IPS-11a (cell line): ENCODE results near the gene NXPH2.
A peak's percentile ranks its signal among the peaks of the same experiment; 100 is the strongest.

Experiments
- H3K4me3 ChIP-seq: one replicate; pipeline ENCODE4 v1.5.1; 2013; ENCODE audit warnings: low read depth, low read length, control low read depth

NXPH2 gene

DNA sequence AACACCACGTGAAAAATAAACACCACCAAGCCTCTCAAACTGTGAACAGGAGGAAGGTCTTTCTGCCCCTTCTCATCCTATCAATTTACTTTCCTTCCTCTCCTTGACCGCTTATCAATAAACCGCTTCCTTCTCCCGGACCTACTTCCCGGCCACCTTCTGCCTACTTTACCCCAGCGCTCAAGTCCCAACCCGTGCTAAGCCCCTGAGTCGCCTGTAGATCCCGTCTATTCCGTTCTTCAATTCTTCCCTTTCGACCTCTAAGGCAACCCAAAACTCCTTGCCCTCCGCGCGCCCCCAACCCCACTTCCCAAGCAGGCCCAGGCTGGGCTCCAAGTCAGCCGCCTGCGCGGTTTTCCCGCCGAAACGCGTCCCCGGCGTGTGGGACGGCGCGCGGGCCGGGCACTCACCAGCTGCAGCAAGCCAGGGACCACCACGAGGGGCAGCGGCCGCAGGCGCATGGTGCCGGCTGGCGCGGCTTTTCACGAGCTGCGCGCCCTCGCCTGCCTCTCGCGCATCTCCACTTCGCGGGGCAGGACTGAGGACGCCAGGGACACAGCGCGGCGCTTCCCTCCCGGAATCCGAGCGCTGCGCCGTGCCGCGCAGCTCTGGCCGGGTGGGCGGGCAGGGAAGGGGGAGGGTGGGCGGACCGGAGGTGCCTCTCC is at the start of gene NXPH2:
NXPH2 (minus strand) TSS at position 610 of the 665 bp plus-strand sequence; CDS start at position 461, 149 bp downstream.
- peak within 1 kb of the TSS; percentile 58 for H3K4me3 ChIP-seq

GRCh38 chr2:138829326-138829919 is 49.2 kb upstream of the NXPH2 start:
- H3K4me3 ChIP-seq: no peak overlapping the region

- H3K4me3 ChIP-seq: no peak overlapping the region
These were observed 47.4 kb upstream of the NXPH2 start for GRCh38 chr2:138827426-138828054.

DNA sequence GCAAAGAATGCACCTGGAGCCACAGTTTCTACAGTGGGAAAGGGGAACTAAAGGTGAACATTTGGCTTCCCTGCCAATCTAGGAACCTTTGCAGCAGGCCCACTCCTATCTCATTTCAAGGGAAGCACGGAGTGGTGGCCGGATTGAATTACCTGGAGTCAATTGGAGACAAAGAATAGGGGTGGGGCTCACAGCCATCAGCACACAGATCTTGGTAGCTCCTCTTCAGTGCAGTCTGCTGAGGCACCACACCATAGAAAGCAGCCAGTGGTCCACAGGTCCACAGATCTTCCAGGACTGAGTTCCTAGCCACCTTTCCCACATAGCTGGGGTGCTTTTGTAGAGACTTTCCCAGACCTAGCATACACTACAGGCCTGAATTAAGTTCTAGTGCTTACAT is 43.5 kb upstream of the NXPH2 start:
- no peak overlapping the region for H3K4me3 ChIP-seq

GRCh38 chr2:138819964-138820363 is 39.8 kb upstream of the NXPH2 start:
- H3K4me3 ChIP-seq: no peak overlapping the region

- H3K4me3 ChIP-seq: no peak overlapping the region
These were observed 38.4 kb upstream of the NXPH2 start for GRCh38 chr2:138818556-138818955.

DNA sequence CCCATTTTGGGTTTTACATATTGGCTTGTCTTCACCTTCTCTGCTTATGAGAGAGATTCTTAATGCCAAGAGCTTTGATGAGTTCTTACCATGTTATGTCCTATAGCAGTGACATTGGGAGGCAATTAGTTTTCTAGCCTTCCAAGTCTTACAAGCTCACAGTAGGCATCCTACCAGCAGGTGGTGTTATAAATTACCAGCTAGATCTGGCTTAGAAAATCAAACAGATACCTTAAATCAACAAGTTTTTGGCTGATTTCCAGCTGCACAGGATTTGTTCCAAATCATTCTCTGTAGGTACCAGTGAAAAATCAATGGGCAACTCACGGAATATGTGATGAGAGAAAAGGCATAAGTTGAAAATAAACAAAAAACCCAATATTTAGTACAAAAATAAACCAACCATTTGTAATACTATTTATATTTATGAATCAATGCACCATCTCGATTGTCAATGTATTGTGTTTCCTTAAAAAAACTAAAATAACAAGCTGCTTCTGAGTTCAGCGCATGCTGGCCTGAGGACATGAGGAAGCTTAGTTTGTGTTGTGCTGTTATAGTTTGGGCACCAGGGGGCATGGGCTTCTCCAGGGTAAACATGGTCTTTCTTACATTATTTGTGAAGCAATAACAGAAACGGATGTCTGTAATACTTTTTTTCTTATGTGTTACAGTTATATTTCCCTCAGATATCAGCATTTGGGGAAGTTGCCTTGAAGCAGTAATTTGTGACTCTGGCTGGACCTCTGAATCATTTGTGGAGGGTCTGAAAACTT is 34.1 kb upstream of the NXPH2 start:
- no peak overlapping the region for H3K4me3 ChIP-seq

- H3K4me3 ChIP-seq: no peak overlapping the region
These were observed 31.2 kb upstream of the NXPH2 start for GRCh38 chr2:138811431-138811830.

DNA sequence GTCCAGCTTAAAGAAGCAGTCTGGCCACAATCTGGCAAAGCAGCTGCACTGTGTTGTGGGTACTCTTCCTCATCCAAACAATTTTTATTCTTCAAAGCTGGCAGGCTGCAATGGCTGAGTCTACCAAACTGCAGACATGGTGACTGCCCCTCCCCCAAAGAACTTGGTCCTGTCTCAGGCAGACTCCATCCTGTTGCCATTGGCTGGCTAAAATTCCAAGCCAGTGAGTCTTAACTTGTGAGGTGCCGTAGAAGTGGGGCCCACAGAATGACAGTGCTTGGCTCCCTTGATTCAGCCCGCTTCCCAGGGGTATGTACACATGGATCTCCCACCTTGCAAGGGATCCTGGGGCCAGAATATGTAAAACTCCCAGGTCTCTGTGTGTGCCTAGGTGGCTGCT is 14.5 kb upstream of the NXPH2 start:
- H3K4me3 ChIP-seq: no peak overlapping the region

DNA sequence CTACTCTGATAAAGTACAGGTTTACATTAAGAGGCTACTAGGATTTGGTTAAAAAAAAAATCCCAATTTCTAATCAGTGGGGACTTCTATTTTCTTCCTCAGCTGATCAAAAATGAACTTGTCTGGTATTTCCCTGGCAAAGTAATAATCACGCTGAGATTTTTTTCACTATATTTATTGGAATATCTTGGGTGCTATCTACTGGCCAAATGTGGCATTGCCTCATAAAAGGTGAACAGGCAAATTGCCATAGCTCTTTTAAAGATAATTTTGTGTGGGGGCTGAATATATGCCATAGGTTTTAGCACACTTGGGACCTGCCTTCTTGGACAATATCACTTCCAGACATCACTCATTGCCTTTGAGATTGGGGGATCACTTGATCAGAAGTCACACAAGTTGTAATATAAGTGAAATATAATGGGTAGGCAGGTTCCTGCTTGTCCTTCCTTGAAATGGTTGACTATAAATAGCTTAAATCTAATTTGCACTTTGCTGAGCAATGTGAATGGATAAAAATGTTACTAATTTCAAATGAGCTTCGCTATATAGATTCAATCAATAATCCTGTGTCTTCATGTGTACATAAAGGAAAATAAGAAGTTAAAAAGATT is 7.0 kb upstream of the NXPH2 start:
- no peak overlapping the region for H3K4me3 ChIP-seq

DNA sequence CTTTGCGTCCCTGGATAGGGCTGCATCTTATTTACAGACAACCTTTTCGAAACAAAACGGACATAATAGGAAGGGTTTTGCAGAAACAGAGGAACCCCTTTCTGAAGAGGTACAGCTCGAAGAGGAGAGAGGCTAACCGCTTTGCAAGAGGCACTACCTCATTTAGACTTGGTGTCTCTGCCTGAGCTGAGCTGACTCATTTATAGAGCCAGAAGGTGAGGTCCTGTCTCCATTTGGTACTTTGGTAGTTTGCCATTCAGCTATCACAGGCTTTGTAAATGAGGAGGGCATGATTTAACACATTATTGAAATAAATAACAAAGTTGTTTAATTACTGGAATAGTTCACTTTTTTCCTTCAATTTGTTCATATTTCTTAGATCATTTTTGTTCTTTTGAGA is 2.2 kb upstream of the NXPH2 start:
- no peak overlapping the region for H3K4me3 ChIP-seq

DNA sequence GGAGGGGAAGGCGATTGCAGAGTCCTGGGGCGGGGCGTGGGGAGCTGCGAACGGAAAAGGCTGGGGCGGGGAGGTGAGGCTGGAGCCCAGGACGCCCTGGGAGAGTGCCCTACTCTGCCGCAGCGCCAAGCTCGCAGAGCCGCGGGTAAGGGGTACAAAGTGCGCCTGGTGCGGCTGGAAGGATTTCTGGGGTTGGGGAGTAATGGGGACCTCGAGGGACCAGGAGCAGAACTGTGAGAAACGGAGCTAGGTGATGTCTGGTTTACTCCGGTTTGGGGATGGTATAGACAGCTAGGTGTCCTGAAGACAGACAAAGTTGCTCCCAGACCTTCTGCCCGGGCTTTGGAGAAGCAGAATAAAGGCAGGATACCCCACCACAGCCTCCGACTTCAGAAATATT is 718 bp upstream of the NXPH2 start:
- peak overlapping the region; percentile 58 for H3K4me3 ChIP-seq

DNA sequence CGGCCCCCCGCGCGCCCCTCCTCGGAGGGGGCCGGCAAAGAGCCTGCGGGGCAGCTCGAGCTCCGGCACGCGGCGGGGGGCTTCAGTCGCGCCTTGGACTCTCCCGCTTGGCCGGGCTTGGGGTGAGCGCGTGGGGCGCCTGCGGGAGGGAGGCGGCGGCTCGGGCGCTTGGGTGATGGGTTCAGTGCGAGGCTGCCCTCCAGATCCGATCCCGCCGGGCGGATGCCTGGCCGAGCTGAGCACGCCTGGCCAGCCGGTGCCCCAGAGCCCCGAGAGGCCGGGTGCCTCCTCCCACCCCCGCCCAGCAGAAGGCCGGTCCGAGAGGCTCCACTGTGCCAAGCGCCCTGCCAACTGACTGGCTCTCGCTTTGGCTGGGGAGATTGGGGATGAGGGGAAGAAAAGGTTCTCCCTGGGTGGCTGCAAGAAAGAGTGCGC is 273 bp upstream of the NXPH2 start:
- H3K4me3 ChIP-seq: peak overlapping the region; percentile 58

GRCh38 chr2:138779406-138779780 is 797 bp downstream of the NXPH2 start:
- peak overlapping the region; percentile 58 for H3K4me3 ChIP-seq

DNA sequence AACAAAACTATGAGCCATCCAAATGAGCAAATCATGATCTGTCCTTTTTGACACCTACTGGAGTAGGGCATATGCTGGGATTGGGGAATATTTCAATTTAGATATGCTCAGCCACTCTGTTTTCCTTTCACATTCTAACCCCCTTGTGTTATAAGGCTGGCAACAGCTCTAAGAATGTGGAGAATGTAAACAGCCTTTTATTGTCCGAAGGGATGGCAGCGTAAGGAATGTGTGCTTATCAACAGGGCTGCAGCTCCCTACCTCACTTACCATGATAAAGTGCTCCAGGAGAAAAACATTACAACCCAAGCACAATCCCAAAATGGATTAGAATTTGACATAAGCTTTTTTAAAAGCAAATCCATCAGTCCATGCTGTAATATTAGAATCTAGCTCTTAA is 2.2 kb downstream of the NXPH2 start:
- H3K4me3 ChIP-seq: no peak overlapping the region

DNA sequence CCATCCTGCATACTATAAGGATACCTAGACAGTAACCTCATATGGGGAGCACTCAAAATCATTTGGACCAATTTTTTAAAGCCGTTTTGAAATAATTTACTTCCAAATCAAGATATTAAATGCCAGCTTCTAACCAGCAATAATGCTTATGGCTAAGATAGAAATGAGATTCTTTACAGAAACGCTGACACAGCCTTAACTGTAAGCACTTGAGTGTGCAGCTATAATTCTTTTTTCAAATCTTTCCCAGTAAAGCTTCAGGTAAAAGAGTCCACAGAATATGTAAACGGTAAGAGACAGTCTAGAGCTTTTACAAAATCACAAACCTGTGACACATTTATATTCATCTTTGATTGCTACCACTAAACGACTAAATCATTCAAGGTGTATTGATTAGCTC is 4.5 kb downstream of the NXPH2 start:
- no peak overlapping the region for H3K4me3 ChIP-seq

- H3K4me3 ChIP-seq: no peak overlapping the region
These were observed 8.7 kb downstream of the NXPH2 start for GRCh38 chr2:138771534-138771933.

- H3K4me3 ChIP-seq: no peak overlapping the region
These were observed 13.1 kb downstream of the NXPH2 start for GRCh38 chr2:138767101-138767500.

DNA sequence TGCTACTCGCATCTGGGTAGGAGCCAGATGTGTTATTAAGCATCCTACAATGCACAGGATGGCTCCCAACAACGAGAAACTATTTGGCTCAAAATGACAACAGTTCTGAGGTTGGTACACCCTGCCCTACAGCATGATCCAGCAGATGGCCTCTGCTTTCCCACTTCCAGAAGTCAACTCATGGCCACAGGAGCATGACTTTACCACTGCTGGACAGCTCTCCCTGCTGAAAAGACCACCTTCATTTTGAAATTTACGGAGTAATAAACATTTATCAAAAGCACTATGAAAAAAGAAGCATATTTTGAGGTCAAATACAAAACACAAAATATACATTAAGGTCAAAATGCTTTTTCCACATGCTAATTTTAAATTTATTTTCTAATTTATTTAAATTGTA is 13.7 kb downstream of the NXPH2 start:
- H3K4me3 ChIP-seq: no peak overlapping the region

DNA sequence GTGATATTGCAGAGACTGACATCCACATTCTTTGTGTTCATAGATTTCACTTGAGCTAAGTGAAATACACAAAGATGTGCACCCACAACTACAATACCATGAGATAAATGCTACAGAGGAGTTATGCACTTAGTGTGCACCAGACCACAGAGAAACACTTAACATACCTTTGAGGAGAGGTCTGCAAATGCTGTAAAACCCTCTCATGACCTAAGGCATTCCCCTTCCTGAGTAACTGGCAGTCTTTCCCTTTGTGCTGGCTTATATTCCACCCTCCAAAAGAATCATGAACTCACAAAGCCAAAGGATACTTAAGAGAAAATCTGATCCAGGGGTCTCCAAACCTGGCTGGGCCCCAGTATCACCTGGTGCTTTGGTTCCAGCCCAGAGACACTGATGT is 16.2 kb downstream of the NXPH2 start:
- H3K4me3 ChIP-seq: no peak overlapping the region

GRCh38 chr2:138762533-138762932 is 17.7 kb downstream of the NXPH2 start:
- no peak overlapping the region for H3K4me3 ChIP-seq
